Fibroblast of mammary gland (primary cell): ENCODE data around the gene GALNT14.

Experiments
- DNase-seq: peaks from one replicate; pipeline ENCODE4 v3.0.0-alpha.2; 2010; ENCODE audit warnings: low read depth
- H3K4me3 ChIP-seq: 2 replicates; pipeline ENCODE4 v1.5.1; 2011; ENCODE audit warnings: low read depth, mild to moderate bottlenecking, low read length, moderate library complexity; ENCODE audit not compliant: control insufficient read depth
- TF ChIP-seq, protein P1 (sequence below): conservative IDR thresholded peaks from 2 replicates; pipeline ENCODE4 v1.5.1; 2011; ENCODE audit warnings: low read depth, low read length, inconsistent platforms; ENCODE audit not compliant: control insufficient read depth, insufficient read depth

The GALNT14 gene

DNA sequence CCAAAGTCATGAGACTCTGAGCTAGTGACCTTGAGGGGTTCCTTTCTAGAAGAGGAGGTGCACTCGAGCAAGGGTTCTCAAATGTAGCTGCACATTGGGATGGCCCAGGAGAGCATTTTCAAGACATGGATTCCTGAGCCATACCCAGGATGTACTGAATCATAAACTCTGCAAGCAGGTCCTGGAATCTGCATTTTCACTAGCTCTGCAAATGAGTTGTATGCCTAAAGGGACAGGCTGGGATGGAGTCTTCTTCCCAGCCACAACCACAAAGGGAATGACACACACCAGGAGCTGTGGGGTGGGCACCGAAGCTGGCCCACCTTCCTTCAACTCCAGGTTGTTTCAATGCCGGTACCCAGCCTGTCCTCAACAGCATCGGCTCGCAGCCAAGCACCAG, 90.6 kb downstream of the GALNT14 start:
- H3K4me3 ChIP-seq = no peak overlapping the region
- TF ChIP-seq, protein P1, sequence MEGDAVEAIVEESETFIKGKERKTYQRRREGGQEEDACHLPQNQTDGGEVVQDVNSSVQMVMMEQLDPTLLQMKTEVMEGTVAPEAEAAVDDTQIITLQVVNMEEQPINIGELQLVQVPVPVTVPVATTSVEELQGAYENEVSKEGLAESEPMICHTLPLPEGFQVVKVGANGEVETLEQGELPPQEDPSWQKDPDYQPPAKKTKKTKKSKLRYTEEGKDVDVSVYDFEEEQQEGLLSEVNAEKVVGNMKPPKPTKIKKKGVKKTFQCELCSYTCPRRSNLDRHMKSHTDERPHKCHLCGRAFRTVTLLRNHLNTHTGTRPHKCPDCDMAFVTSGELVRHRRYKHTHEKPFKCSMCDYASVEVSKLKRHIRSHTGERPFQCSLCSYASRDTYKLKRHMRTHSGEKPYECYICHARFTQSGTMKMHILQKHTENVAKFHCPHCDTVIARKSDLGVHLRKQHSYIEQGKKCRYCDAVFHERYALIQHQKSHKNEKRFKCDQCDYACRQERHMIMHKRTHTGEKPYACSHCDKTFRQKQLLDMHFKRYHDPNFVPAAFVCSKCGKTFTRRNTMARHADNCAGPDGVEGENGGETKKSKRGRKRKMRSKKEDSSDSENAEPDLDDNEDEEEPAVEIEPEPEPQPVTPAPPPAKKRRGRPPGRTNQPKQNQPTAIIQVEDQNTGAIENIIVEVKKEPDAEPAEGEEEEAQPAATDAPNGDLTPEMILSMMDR = no peak
- DNase-seq = no peak

- TF ChIP-seq, protein P1 = no peak
- DNase-seq = no peak
- H3K4me3 ChIP-seq = no peak overlapping the region
These were observed 99.9 kb downstream of the GALNT14 start for GRCh38 chr2:31038385-31038784.

- DNase-seq = no peak
- TF ChIP-seq, protein P1 = no peak
- H3K4me3 ChIP-seq = no peak overlapping the region
These were observed 101.2 kb downstream of the GALNT14 start for GRCh38 chr2:31037058-31037457.

- TF ChIP-seq, protein P1 = no peak
- no peak overlapping the region for H3K4me3 ChIP-seq
- no peak for DNase-seq
These were observed 105.2 kb downstream of the GALNT14 start for GRCh38 chr2:31033032-31033431.

DNA sequence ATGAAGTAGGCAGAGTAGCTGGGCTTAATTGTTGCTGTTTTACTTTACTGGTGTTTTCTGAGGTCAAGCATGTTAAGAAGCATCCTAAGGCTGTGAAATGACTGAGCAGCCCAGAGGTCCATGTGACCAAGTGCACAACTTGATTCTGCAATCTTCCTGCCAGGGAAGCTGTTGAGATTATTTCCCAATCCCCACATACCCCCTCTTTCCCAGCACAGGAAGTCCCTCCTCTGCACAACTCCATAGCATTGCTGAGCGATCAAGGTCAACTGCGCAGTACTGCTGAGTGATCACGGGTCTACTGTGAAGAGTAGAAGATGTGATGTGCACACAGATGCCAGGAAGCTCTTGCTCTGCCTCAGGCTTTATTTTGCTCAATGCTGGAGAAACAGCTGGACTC, 105.8 kb downstream of the GALNT14 start:
- no peak for DNase-seq
- TF ChIP-seq, protein P1 = no peak
- no peak overlapping the region for H3K4me3 ChIP-seq

DNA sequence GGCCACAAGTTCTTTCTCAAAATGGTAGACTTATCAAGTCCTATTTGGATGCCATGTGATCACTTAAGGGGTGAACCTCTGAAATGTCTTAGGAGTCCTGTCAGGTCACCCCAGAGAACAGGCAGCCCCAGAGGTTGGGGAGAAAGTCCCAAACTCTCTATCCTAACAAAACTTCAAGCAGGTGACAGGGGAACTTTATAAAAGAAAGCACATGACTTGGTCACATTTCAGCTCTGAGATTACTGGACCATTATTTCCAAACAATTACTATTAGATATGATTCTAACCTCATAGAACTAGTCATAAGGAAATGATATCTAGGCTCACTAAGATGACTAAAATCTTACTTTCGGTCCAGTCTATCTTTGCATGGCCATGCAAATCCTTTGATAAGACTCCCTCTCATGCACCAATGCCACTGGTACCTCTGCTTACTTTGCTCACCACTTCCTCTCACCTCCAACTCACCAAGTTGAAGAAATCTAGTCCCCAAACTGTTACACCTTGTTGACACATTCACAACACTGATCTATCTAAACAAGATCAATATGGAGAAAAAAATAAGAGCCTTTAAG, 107.0 kb downstream of the GALNT14 start:
- no peak overlapping the region for H3K4me3 ChIP-seq
- no peak for DNase-seq
- TF ChIP-seq, protein P1 = no peak

DNA sequence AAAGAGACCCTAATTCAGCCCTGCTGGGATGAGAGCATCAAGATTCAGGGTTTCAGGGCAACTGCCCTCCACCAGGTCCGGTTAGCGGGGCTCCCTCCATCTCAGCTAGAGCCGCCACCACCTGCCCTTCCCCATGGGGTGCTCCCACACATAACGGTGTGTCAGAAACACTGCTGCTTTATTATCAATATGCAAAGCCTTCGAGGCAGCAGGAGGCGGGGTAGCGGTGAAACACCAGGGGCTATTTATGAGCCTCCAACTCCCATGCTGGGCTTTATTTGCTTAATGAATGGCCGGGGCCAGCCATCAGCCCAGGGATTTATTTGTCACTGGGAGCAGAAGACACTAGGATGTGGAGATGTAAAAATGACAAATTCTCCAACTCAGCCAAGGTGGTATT, 109.8 kb downstream of the GALNT14 start:
- TF ChIP-seq, protein P1 = no peak
- H3K4me3 ChIP-seq = no peak overlapping the region
- no peak for DNase-seq
